ENCODE results near the gene LPCAT2. TPM values are rescaled to one million over a fixed set of nuclear protein-coding genes. Genes with fewer than 3 reads are reported as not detected.

Gene LPCAT2
- total RNA-seq, 4 donors from 2014 or later, result 4.6 to 66.0 (median 10.9) TPM

DNA sequence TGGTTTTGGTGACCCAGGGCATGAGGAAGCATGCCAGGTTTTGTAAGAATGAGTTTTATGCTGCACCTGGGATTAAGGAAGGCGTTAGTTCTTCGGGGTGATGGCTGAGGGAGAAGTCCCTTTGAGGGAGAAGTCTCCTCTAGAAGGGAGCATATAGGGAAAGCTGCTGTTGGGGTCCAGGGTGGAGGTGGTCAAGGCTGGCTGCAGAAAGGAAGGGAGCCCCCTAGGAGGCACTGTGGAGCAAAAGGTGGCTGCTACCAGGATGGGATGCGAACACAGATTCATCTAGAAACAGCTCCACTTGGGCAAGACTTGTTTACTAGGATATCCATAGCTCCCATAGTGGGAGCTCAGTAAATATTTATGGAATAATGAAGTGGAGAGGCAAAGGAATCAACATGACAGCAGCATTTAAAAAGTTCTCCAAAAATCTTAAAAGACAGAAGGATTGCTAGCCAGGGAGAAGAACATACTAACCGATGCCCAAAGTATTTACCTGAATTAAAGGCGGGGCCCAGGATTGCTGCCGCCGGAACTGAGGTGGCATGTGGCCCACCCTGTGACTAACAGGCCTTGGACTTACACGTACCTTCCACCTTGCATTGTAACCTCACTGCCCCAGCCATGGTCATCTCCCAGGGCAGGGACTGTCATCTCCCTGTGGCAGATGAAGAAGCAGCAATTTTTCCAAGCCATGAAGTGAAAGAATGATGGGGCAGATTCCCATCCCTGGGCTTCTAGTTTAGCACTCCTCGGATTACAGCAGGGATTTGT, 7.1 kb upstream of the LPCAT2 start:
- TF ChIP-seq CTCF (IDR thresholded peaks at IDR 0.05), result no peak
- no peak for TF ChIP-seq POLR2A (IDR thresholded peaks at IDR 0.05)
- Histone ChIP-seq H3K27ac (peak overlapping the region in 2 of 4 donors; percentile 53 to 80), H3K4me1 (peaks cover 0 to 45% (median 7%) of the 10 kb centered on the region in 4 donors), H3K4me3 (no peak overlapping the region), H3K27me3 (no peaks in the 10 kb centered on the region), H3K36me3 (peaks cover 0 to 11% (median 0%) of the 10 kb centered on the region in 3 donors), H3K9me3 (no peaks in the 10 kb centered on the region)
- DNase-seq, result no peak

GRCh38 chr16:55502801-55503366, 6.0 kb upstream of the LPCAT2 start:
- DNase-seq, result peak; percentile 34 to 93 (median 91)
- H3K9me3 ChIP-seq, result no peaks in the 10 kb centered on the region
- TF ChIP-seq CTCF (IDR thresholded peaks at IDR 0.05), result peak in 3 of 6 experiments; percentile 28 to 44 (median 34)
- TF ChIP-seq POLR2A (IDR thresholded peaks at IDR 0.05), result no peak
- peak overlapping the region in 3 of 4 donors; percentile 57 to 80 (median 58) for H3K27ac ChIP-seq
- no peak overlapping the region for H3K4me3 ChIP-seq
- peaks cover 0 to 45% (median 7%) of the 10 kb centered on the region in 4 donors for H3K4me1 ChIP-seq
- peaks cover 0 to 7% (median 0%) of the 10 kb centered on the region in 3 donors for H3K36me3 ChIP-seq
- no peaks in the 10 kb centered on the region for H3K27me3 ChIP-seq

- Histone ChIP-seq H3K4me3 (no peak overlapping the region), H3K36me3 (peaks cover 0 to 7% (median 0%) of the 10 kb centered on the region in 3 donors), H3K9me3 (no peaks in the 10 kb centered on the region), H3K27ac (peak overlapping the region in 1 of 4 donors; percentile 58), H3K4me1 (peaks cover 0 to 45% (median 7%) of the 10 kb centered on the region in 4 donors), H3K27me3 (no peaks in the 10 kb centered on the region)
- no peak for TF ChIP-seq POLR2A (IDR thresholded peaks at IDR 0.05)
- TF ChIP-seq CTCF (IDR thresholded peaks at IDR 0.05), result no peak
- DNase-seq, result no peak
Measured at GRCh38 chr16:55503726-55504550, 4.9 kb upstream of the LPCAT2 start.

- Histone ChIP-seq H3K4me3 (no peak overlapping the region), H3K36me3 (peaks cover 0 to 7% (median 0%) of the 10 kb centered on the region in 3 donors), H3K4me1 (peaks cover 0 to 42% (median 7%) of the 10 kb centered on the region in 4 donors), H3K27me3 (no peaks in the 10 kb centered on the region), H3K9me3 (no peaks in the 10 kb centered on the region), H3K27ac (no peak overlapping the region)
- DNase-seq, result no peak
- no peak for TF ChIP-seq POLR2A (IDR thresholded peaks at IDR 0.05)
Measured at GRCh38 chr16:55505333-55506015, 3.4 kb upstream of the LPCAT2 start.

- DNase-seq, result no peak
- peaks cover 0 to 36% (median 7%) of the 10 kb centered on the region in 4 donors for H3K4me1 ChIP-seq
- TF ChIP-seq POLR2A (IDR thresholded peaks at IDR 0.05), result no peak
- H3K4me3 ChIP-seq, result no peak overlapping the region
- no peak overlapping the region for H3K27ac ChIP-seq
- H3K36me3 ChIP-seq, result peaks cover 0 to 7% (median 0%) of the 10 kb centered on the region in 3 donors
- no peaks in the 10 kb centered on the region for H3K27me3 ChIP-seq
- H3K9me3 ChIP-seq, result no peaks in the 10 kb centered on the region
Measured at GRCh38 chr16:55506083-55506482, 2.8 kb upstream of the LPCAT2 start.

- no peaks in the 10 kb centered on the region for H3K9me3 ChIP-seq
- no peaks in the 10 kb centered on the region for H3K27me3 ChIP-seq
- peaks cover 0 to 7% (median 0%) of the 10 kb centered on the region in 3 donors for H3K36me3 ChIP-seq
- TF ChIP-seq POLR2A (IDR thresholded peaks at IDR 0.05) (no peak), CTCF (IDR thresholded peaks at IDR 0.05) (no peak)
- DNase-seq, result no peak
- H3K4me3 ChIP-seq, result no peak overlapping the region
- H3K4me1 ChIP-seq, result peaks cover 0 to 29% (median 7%) of the 10 kb centered on the region in 4 donors
- H3K27ac ChIP-seq, result no peak overlapping the region
Measured at GRCh38 chr16:55506708-55507107, 2.2 kb upstream of the LPCAT2 start.

All from Peyer's patch (tissue), 4 donors.